DMS53 treated with DMSO at 0.1 percent for 48 hours (cell line): ENCODE results near the gene C11orf52.

Experiments used
- DNase-seq: peaks from one replicate; lab custom pipeline; 2025; ENCODE audit not compliant: unreplicated experiment; lab: John Stamatoyannopoulos, UW

Gene C11orf52

DNA sequence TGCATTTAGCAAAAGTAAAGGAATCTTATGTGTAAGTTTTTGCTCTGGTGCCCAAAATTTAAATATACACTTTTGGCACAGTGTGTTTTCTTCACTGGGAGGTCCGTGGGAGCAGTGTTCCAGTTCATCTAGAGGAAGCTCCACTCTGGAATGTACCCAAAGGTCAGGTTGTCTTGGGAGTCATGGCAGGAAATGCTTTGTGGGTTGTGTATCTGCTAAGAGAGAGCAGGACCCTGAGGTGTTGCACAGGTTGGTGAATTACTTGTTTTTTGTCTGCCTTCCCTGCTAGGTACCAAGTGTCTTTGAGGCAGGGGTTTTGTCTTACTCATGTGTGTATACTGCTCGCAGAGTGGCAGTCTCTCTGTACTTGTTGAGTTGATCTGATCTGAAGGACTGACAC is 55.7 kb downstream of the C11orf52 start:
- no peak for DNase-seq

DNA sequence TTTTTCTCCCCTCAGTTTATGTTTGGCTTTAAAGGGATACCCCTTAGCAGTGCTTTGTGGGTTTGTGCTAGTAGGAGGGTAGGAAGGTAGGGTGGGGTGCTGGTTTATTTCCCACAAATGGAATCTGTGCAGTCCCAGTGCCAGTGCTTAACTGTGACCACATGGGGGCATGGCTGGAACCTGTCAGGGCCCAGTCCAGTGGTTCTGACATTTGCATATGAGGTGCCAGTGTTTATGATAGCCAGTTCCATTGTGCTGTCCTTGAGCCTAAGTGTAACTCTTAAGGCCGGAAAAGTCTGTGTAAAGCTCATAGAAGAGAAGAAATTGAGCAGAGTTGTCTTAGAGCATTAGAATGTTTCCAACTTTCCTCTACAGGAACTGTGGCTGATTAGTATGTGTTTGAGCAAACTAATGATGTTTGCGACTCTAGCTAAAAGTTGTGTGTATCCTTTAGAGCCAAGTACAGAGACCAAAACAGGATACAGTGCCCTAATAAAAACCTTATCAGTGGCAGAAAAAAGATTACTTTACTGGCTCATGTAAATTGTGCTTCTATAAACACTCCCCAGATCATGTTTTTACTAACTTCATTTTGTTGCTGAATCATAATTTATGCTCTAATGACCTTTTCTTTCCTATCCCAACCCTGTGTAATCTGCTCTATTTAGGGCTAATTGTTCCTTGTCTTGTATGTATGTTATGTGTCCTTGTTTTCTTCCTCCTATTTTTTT is 56.5 kb downstream of the C11orf52 start:
- DNase-seq: no peak

DNA sequence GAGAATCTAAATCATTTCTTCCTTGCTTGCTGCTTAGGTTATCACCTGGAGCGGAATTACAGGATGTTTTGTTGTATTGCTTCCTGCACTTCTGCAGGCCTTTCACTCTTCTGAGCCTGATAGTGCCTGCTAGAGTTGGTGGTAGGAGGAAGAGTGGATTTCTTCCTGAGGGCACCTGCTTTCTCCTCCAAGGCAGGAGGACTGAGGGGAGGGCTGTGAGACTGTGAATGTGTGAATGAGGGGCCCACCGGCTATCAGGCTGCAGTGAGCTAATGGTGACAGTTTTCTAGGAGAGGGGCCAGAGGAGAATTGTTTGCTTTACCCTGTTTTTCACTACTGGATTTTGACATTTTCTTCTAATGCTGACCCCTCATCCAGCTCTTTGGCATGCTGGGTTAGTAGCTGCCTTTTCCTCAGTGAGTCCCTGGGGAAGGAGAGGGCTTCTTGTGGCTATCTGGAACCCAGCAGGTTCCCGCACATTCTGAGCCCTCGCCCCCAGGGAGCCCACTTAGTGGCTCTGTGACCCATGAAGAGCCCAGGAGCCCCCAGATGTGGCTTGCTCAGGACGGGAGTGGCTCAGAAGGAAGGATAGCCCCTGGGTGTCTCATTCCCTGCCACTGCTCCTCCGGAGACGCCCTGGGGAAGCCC is 57.5 kb downstream of the C11orf52 start:
- DNase-seq: no peak
